ENCODE data around the gene AKIP1. TPM values are rescaled to one million over a fixed set of nuclear protein-coding genes. Genes with fewer than 3 reads are reported as not detected.

Gene AKIP1
- total and polyA plus RNA-seq, 10 of the 15 experiments (the other 5 are each of a cell fraction or from before 2014, with no cell fraction given), result 5.1 to 38.9 (median 30.5) TPM

- peak overlapping the region; percentile 92; the same call in 1 of the 2 replicates for H3K27ac ChIP-seq (ENCODE audit: control insufficient read depth, insufficient read depth)
- ChIA-PET RAD21 (ENCODE audit: unreplicated experiment) (interaction anchor here (1.1 to 2.6 kb wide), 8 partner anchors 14 to 536 kb away, joined by 3 to 9 read pairs (median 6); partner anchors contain the start of genes STK33 and ZNF143), CTCF (interaction anchor here (0.9 to 2.6 kb wide), 6 partner anchors 24 to 396 kb away, joined by 3 to 26 read pairs (median 6); no protein-coding TSS in a partner anchor), POLR2A (no interaction called here), SMC1A (ENCODE audit: uncharacterized antibody, unreplicated experiment) (interaction anchor here (0.7 to 1.5 kb wide), 5 partner anchors 21 to 544 kb away, joined by 3 to 4 read pairs (median 4); no protein-coding TSS in a partner anchor)
- no peak overlapping the region for H2AFZ ChIP-seq (ENCODE audit: control insufficient read depth, low read depth, low read length)
- H3K27me3 ChIP-seq (replicated peaks in 1 of 2; ENCODE audit: control insufficient read depth in 2 of 2, insufficient read depth in 2 of 2, low read length in 1 of 2), result no peaks in the 10 kb centered on the region
- H4K20me1 ChIP-seq (ENCODE audit: control insufficient read depth, insufficient read depth), result no peaks in the 10 kb centered on the region
- TF ChIP-seq ZBED1 (IDR thresholded peaks at IDR 0.05; ENCODE audit: borderline replicate concordance), result no peak
- TF ChIP-seq YBX1 (IDR thresholded peaks at IDR 0.05), result no peak
- no peak for TF ChIP-seq CEBPB (IDR thresholded peaks at IDR 0.05; ENCODE audit: borderline replicate concordance in 1 of 2, low read depth in 2 of 2, low read length in 2 of 2)
- TF ChIP-seq ZZZ3 (IDR thresholded peaks at IDR 0.05; ENCODE audit: control insufficient read depth, insufficient read length, low read depth), result no peak
- TF ChIP-seq NFYB (IDR thresholded peaks at IDR 0.05; ENCODE audit: insufficient read depth, low read depth, low read length), result no peak
- no peak for TF ChIP-seq HCFC1 (IDR thresholded peaks at IDR 0.05; ENCODE audit: low read length)
- TF ChIP-seq ZNF384 (IDR thresholded peaks at IDR 0.05; ENCODE audit: borderline replicate concordance, low read depth, low read length), result no peak
- no peak for TF ChIP-seq IRF4 (IDR thresholded peaks at IDR 0.05; ENCODE audit: low read depth, low read length)
- TF ChIP-seq MEF2B (IDR thresholded peaks at IDR 0.05; ENCODE audit: partially characterized antibody, poor library complexity, severe bottlenecking), result no peak
- TF ChIP-seq RELA (IDR thresholded peaks at IDR 0.05; ENCODE audit: borderline replicate concordance, partially characterized antibody), result no peak
- TF ChIP-seq TARDBP (IDR thresholded peaks at IDR 0.05; ENCODE audit: borderline replicate concordance), result no peak
- no peak for TF ChIP-seq CTCF (IDR thresholded peaks at IDR 0.05 in 2 of 3, conservative IDR thresholded peaks at IDR 0.05 in 1 of 3; ENCODE audit: control insufficient read depth in 2 of 3, extremely low read depth in 1 of 3, insufficient read depth in 1 of 3, low read depth in 3 of 3, low read length in 3 of 3)
- TF ChIP-seq REST (IDR thresholded peaks at IDR 0.05; ENCODE audit: low read depth, low read length), result no peak
- BruUV-seq (replicated peaks), result TSS peak; percentile 63
- intact Hi-C loops (cut with micrococcal nuclease; ENCODE audit: unreplicated experiment), result loop anchor here (5.0 kb wide), 3 partner anchors 99 to 396 kb away; a partner anchor contains a TSS
- in situ Hi-C loops (cut with MboI), result no loop called here
- WGBS (ENCODE audit: insufficient coverage, insufficient replicate concordance, low lambda C conversion rate, missing lambda C conversion rate), result 0% methylated on average over 2 of the region's 2 CpGs
- no peak for FAIRE-seq
- no peak for DNase-seq (ENCODE audit: low read depth, low spot score)
- H3K79me2 ChIP-seq (ENCODE audit: control insufficient read depth, insufficient read depth, low read length), result peaks cover 34% of the 10 kb centered on the region
- peak overlapping the region; percentile 94 for H3K9ac ChIP-seq (ENCODE audit: control insufficient read depth, insufficient read depth, low read length)
- ATAC-seq, result no peak
- peak overlapping the region; percentile 83 for H3K4me3 ChIP-seq
- H3K9me3 ChIP-seq (replicated peaks; ENCODE audit: control insufficient read depth, insufficient read depth, low read length), result no peaks in the 10 kb centered on the region
- peak overlapping the region; percentile 91 for H3K4me2 ChIP-seq (ENCODE audit: control insufficient read depth, insufficient read depth)
- no peaks in the 10 kb centered on the region for H3K36me3 ChIP-seq (ENCODE audit: control insufficient read depth in 2 of 2, insufficient read depth in 2 of 2, low read length in 1 of 2)
- H3K4me1 ChIP-seq (ENCODE audit: control insufficient read depth, insufficient read depth, low read length), result peaks cover 10% of the 10 kb centered on the region
These were observed 51.9 kb downstream of the AKIP1 start for GRCh38 chr11:8962841-8963240.
